Breast epithelium (tissue), 3 donors: ENCODE data around the gene VPS13A.

Experiments
- CTCF ChIP-seq, 3 donors: fragments of 450-650 bp; IDR thresholded peaks; one replicate each; pipeline ENCODE4 v1.5.1; 2016 to 2017; ENCODE audit warnings: antibody characterized with exemption in 3 of 3, mild to moderate bottlenecking in 3 of 3, moderate library complexity in 3 of 3
- POLR2A ChIP-seq: fragments of 450-650 bp; IDR thresholded peaks from one replicate; pipeline ENCODE4 v1.6.1; 2016; ENCODE audit warnings: antibody characterized with exemption, mild to moderate bottlenecking, moderate library complexity

GRCh38 chr9:77422969-77423368 lies 245.6 kb downstream of the VPS13A start:
- TF ChIP-seq CTCF (IDR thresholded peaks at IDR 0.05): no peak
- no peak for TF ChIP-seq POLR2A
